Epithelial cell of prostate (primary cell): ENCODE results near the gene RNF227.
"Not testable (repeated sequence)": the region's sequence is repeated elsewhere in the genome, so short reads cannot be mapped to it uniquely, and the experiment has no call there.

Experiments used
- DNase-seq: peaks from one replicate; pipeline ENCODE4 v3.0.0-alpha.2; 2011; ENCODE audit warnings: low read depth, low spot score
- H3K27ac ChIP-seq: fragments of 450-650 bp; 2 replicates; pipeline ENCODE4 v1.5.1; 2017; ENCODE audit warnings: mild to moderate bottlenecking

The RNF227 gene

GRCh38 chr17:7915611-7916384 lies at the start of gene RNF227:
Gene RNF227, minus strand, starts transcription at chr17:7916289. Its CDS starts 94 bp downstream, at chr17:7916195.
- peak; percentile 68 for DNase-seq
- peak within 1 kb of the TSS; percentile 87 for H3K27ac ChIP-seq

DNA sequence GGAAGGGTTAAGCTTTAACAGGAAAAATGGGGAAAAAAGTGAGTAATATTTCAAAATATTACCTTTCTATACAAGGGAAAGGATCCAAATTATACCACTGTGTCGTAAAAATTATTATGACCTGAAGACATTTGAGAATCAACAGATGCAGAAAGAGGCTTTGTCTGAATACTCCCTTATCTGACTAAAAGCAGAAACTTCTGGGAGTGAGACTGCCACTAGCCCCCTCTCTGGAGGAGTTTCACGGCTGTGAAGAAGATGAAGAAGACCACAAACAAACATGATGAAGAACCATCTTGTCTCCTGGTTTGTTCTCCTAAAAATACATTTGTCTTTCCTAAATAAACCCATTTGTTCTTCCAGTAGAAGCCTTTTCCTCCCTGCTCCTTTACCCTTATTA lies 45.3 kb upstream of the RNF227 start:
- DNase-seq = no peak
- H3K27ac ChIP-seq = no peak overlapping the region

GRCh38 chr17:7959503-7960253 lies 43.6 kb upstream of the RNF227 start:
- H3K27ac ChIP-seq = no peak overlapping the region

DNA sequence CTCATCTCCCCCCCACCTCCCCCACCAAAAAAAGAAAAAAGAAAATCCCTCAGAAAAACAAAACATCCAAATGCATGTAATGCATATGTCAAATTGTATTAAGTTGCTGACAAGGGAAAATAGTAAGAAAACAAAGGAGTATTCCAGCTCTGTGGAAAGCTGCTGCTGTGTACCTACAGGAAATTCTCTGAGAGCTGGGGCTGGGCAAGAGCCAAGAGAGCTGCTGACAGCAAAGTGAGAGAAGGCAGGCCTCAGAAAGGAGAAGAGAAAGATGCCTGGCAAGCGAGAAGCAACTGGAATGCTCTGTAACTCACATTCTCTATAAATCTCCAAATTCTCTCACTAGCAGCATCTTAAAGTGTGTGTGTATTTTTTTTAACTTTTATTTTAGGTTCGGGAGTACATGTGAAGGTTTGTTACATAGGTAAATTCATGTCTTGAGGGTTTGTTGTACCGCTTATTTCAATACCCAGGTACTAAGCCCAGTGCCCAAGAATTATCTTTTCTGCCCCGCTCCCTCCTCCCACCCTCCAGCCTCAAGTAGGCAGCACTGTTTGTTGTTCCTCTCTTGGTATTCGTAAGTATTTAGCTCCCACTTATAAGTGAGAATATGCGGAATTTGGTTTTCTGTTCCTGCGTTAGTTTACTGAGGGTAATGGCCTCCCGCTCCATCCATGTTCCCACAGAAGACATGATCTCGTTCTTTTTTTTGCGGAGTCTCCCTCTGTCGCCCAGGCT lies 40.3 kb upstream of the RNF227 start:
- DNase-seq = no peak
- H3K27ac ChIP-seq = no peak overlapping the region

More at GRCh38 chr17:7959503-7960253, 43.6 kb upstream of the RNF227 start:
- DNase-seq = no peak

- H3K27ac ChIP-seq = no peak overlapping the region
- DNase-seq = no peak
These were observed 39.5 kb upstream of the RNF227 start for GRCh38 chr17:7955414-7956227.

DNA sequence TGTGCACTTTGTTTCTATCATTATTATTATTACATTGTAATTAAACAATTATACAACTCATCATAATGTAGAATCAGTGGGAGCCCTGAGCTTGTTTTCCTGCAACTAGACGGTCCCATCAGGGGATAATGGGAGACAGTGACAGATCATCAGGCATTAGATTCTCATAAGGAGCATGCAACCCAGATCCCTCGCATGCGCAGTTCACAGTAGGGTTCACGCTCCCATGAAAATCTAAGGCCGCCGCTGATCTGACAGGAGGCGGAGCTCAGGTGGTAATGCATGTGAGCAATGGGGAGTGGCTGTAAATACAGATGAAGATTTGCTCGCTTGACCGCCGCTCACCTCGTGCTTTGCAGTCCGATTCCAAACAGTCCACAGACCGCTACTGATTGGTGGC lies 37.2 kb upstream of the RNF227 start:
- H3K27ac ChIP-seq, DNase-seq: not testable (repeated sequence)

- H3K27ac ChIP-seq = no peak overlapping the region
- no peak for DNase-seq
These were observed 35.2 kb upstream of the RNF227 start for GRCh38 chr17:7951143-7951792.

GRCh38 chr17:7950578-7950977 lies 34.5 kb upstream of the RNF227 start:
- DNase-seq = no peak
- no peak overlapping the region for H3K27ac ChIP-seq

DNA sequence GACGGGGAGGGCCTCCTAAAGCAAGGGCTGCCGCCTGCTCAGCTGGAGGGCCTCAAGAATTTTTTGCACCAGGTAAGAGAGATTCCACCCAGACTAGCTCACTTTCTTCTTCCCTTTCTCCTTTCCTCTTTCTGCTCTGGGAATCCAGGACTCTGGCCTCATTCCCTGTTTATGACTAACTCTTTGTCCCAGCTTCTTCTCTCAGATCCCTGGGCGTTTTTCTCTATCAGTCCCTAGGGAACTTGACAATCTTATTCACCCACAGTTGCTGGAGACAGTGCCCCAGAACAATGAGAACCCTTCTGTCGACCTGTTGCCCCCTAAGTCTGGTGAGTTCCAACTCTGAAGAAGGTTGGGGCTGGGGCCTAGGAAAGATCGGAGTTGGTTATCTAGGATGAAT lies 31.6 kb upstream of the RNF227 start:
- no peak for DNase-seq
- H3K27ac ChIP-seq = no peak overlapping the region

DNA sequence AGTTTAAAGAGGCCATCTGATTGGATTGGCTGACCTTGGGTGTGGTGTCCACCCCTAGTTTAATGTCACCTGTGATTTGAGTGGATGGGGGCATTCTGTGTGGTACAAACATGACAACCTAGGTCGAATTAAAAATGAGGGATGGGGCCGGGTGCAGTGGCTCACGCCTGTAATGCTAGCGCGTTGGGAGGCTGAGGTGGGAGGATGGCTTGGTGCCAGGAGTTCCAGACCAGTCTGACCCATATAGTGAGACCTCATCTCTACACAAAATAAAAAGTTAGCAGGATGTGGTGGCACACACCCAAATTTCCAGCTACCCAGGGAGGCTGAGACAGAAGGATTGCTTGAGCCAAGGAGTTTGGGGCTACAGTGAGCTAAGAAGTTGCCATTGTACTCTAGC lies 30.4 kb upstream of the RNF227 start:
- DNase-seq = no peak
- H3K27ac ChIP-seq = no peak overlapping the region

- DNase-seq = no peak
- H3K27ac ChIP-seq = no peak overlapping the region
These were observed 29.6 kb upstream of the RNF227 start for GRCh38 chr17:7945651-7946050.

GRCh38 chr17:7944326-7944725 lies 28.2 kb upstream of the RNF227 start:
- no peak overlapping the region for H3K27ac ChIP-seq
- DNase-seq = no peak

- no peak for DNase-seq
- H3K27ac ChIP-seq = no peak overlapping the region
These were observed 27.2 kb upstream of the RNF227 start for GRCh38 chr17:7943291-7943690.

DNA sequence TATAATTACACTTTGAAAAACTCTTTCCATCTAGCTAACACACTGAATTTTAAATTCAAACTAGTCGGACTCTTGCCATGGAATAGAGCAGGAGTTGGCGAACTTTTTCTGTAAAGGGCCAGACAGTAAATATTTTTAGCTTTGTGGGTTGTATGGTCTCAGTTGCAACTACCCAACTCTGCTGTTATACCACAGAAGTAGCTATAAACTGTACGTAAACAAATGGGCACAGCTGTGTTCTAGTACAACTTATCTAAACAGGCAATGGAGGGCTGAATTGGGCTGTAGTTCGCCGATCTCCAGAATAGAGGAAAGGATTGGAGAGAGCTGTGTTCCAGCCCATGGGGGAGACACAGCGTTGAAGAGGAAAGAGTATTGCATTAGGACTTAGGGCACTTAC lies 24.7 kb upstream of the RNF227 start:
- H3K27ac ChIP-seq = no peak overlapping the region
- DNase-seq = no peak

DNA sequence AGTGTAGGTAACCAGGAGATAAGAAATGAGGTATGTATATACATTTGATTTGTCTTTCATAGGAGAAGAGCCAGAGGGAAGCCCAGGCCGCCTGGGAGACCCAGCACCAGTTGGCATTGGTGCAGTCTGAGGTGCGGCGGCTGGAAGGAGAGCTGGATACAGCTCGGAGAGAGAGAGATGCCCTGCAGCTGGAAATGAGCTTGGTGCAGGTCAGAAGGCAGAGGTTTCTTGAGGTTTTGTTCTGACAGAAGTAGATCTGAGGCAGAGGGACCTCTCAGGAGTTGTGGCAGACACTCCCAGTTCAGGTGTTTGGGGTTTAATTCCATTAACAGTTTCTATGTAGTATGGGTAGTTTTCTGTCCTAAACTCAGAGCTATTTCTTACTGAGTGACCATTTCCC lies 23.9 kb upstream of the RNF227 start:
- DNase-seq = no peak

GRCh38 chr17:7935859-7936258 lies 19.8 kb upstream of the RNF227 start:
- DNase-seq = no peak
- H3K27ac ChIP-seq = no peak overlapping the region

More for the DNA sequence above, 23.9 kb upstream of the RNF227 start:
- H3K27ac ChIP-seq = no peak overlapping the region

GRCh38 chr17:7932949-7933348 lies 16.9 kb upstream of the RNF227 start:
- no peak for DNase-seq
- no peak overlapping the region for H3K27ac ChIP-seq

DNA sequence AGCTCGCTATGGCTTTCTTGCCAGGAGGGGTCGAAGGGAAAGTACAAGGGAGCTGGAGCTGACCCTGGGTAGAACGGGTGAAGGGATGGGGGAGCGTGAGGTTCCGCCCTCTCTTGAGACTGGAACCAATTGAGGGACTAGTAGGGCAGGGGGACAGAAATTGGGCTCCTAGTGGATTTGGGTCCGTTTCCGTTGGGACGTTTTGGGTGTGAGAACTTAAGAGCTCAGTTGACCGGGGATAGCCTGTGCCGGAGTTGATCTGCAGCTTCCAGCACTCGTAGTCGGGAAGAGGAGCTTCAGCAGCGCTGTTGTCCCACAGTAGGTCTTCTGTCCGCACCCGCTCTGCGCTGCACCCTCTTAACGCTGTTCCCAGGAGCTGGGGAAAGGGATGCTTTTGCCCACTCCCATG lies 16.4 kb upstream of the RNF227 start:
- peak overlapping the region; percentile 43 for H3K27ac ChIP-seq
- no peak for DNase-seq

- H3K27ac ChIP-seq = peak within 1 kb of the TSS; percentile 43
These were observed 15.8 kb upstream of the RNF227 start, which contains the start of the genes CNTROB and TRAPPC1 for GRCh38 chr17:7931709-7932482. Gene CNTROB, plus strand, starts transcription at chr17:7932206. Its CDS starts 874 bp downstream, at chr17:7933080. Gene TRAPPC1, minus strand, starts transcription at chr17:7931946. Its CDS starts 117 bp downstream, at chr17:7931829.

More at GRCh38 chr17:7931709-7932482, 15.8 kb upstream of the RNF227 start, which contains the start of the genes CNTROB and TRAPPC1:
- DNase-seq = peak; percentile 92
